ENCODE measurements around the gene DHX57. TPM values are rescaled to one million over a fixed set of nuclear protein-coding genes. Genes with fewer than 3 reads are reported as not detected.

The DHX57 gene
- total RNA-seq, 1 donor from 2014 or later: 18.6 TPM

DNA sequence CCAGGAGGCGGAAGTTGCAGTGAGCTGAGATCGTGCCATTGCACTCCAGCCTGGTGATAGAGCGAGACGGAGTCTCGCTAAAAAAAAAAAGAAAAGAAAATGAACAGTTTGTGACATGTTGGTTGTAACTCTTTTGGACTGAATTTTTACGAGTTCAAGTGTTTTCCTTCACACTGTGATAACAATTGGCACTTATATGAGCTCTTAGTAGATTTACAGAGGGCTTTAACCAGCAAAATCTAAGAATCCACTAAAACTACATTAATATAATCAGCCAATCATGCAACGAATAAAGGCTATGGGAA, 99.9 kb downstream of the DHX57 start:
- Histone ChIP-seq H3K4me3 (ENCODE audit: insufficient read depth, low read depth, low read length) (no peak overlapping the region), H3K27me3 (ENCODE audit: insufficient read depth, low read length) (peaks cover 3% of the 10 kb centered on the region), H3K36me3 (ENCODE audit: insufficient read depth, low read length) (no peaks in the 10 kb centered on the region), H3K4me2 (ENCODE audit: low read length) (no peak overlapping the region), H4K20me1 (ENCODE audit: insufficient read depth, low read length) (no peaks in the 10 kb centered on the region), H3K79me2 (ENCODE audit: insufficient read depth, low read length) (peaks cover 8% of the 10 kb centered on the region), H3K4me1 (ENCODE audit: insufficient read depth, low read length) (peaks cover 3% of the 10 kb centered on the region), H3K9ac (ENCODE audit: low read length) (no peak overlapping the region), H3K9me3 (ENCODE audit: insufficient read depth, low read depth, low read length) (no peaks in the 10 kb centered on the region), H2AFZ (ENCODE audit: low read depth, low read length) (no peak overlapping the region), H3K27ac (ENCODE audit: low read depth, low read length) (no peak overlapping the region)
- DNase-seq (ENCODE audit: low read depth) (no peak), FAIRE-seq (no peak)
- Mint-ChIP-seq H3K27me3 (ENCODE audit: low read depth, unreplicated experiment) (no peaks in the 10 kb centered on the region), H3K36me3 (ENCODE audit: low read depth, unreplicated experiment) (no peaks in the 10 kb centered on the region), H3K9me3 (ENCODE audit: unreplicated experiment) (no peaks in the 10 kb centered on the region), H3K4me1 (ENCODE audit: low read depth, unreplicated experiment) (peaks cover 2% of the 10 kb centered on the region), H3K27ac (ENCODE audit: unreplicated experiment) (no peak overlapping the region), H3K4me3 (ENCODE audit: unreplicated experiment) (no peak overlapping the region)
- TF ChIP-seq, protein P1, sequence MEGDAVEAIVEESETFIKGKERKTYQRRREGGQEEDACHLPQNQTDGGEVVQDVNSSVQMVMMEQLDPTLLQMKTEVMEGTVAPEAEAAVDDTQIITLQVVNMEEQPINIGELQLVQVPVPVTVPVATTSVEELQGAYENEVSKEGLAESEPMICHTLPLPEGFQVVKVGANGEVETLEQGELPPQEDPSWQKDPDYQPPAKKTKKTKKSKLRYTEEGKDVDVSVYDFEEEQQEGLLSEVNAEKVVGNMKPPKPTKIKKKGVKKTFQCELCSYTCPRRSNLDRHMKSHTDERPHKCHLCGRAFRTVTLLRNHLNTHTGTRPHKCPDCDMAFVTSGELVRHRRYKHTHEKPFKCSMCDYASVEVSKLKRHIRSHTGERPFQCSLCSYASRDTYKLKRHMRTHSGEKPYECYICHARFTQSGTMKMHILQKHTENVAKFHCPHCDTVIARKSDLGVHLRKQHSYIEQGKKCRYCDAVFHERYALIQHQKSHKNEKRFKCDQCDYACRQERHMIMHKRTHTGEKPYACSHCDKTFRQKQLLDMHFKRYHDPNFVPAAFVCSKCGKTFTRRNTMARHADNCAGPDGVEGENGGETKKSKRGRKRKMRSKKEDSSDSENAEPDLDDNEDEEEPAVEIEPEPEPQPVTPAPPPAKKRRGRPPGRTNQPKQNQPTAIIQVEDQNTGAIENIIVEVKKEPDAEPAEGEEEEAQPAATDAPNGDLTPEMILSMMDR (IDR thresholded peaks at IDR 0.05; ENCODE audit: insufficient read depth, low read depth, low read length): no peak
- TF ChIP-seq EZH2 (IDR thresholded peaks at IDR 0.05; ENCODE audit: insufficient read depth, low read length): no peak

DNA sequence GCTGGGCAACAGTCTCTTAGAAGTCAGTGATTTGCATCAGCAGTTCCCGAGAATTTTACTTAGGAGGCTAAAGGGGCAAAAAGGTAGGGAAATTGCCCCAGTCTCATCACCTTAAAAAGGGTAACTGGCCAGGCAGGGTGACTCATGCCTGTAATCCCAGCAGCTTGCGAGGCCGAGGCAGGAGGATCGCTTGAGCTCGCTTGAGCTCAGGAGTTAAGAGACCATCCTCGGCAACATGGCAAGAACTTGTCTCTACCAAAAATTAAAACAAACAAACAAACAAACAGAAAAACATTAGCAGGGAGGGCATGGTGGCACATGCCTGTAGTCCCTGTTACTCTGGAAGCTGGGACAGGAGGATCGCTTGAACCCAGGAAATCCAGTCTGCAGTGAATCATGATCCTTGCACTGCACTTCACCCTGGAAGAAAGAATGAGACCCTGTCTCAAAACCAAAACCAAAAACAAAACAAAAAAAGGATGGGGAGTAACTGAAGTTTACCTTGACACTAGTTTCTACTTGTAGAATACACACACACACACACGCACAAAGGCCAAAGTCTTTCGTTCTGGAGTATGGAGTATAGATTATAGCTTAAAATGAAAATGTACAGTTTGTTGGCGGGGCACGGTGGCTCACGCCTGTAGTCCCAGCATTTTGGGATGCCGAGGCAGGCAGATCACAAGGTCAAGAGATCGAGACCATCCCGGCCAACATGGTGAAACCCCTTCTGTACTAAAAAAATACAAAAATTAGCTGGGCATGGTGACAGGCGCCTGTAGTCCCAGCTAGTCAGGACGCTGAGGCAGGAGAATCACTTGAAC, 100.4 kb downstream of the DHX57 start:
- no peak overlapping the region for H3K4me3 ChIP-seq (ENCODE audit: insufficient read depth, low read depth, low read length)
- no peak for FAIRE-seq

More for the DNA sequence above, 100.4 kb downstream of the DHX57 start:
- DNase-seq (ENCODE audit: low read depth): no peak
- no peaks in the 10 kb centered on the region for H3K36me3 ChIP-seq (ENCODE audit: insufficient read depth, low read length)
- H3K4me1 ChIP-seq (ENCODE audit: insufficient read depth, low read length): peaks cover 3% of the 10 kb centered on the region
- no peak overlapping the region for H2AFZ ChIP-seq (ENCODE audit: low read depth, low read length)
- Mint-ChIP-seq H3K36me3 (ENCODE audit: low read depth, unreplicated experiment) (no peaks in the 10 kb centered on the region), H3K9me3 (ENCODE audit: unreplicated experiment) (no peaks in the 10 kb centered on the region), H3K27me3 (ENCODE audit: low read depth, unreplicated experiment) (no peaks in the 10 kb centered on the region), H3K4me1 (ENCODE audit: low read depth, unreplicated experiment) (peaks cover 2% of the 10 kb centered on the region), H3K4me3 (ENCODE audit: unreplicated experiment) (no peak overlapping the region), H3K27ac (ENCODE audit: unreplicated experiment) (no peak overlapping the region)
- TF ChIP-seq, protein P1 (IDR thresholded peaks at IDR 0.05; ENCODE audit: insufficient read depth, low read depth, low read length): no peak
- TF ChIP-seq EZH2 (IDR thresholded peaks at IDR 0.05; ENCODE audit: insufficient read depth, low read length): no peak
- peaks cover 3% of the 10 kb centered on the region for H3K27me3 ChIP-seq (ENCODE audit: insufficient read depth, low read length)
- no peak overlapping the region for H3K4me2 ChIP-seq (ENCODE audit: low read length)
- no peaks in the 10 kb centered on the region for H3K9me3 ChIP-seq (ENCODE audit: insufficient read depth, low read depth, low read length)
- H3K79me2 ChIP-seq (ENCODE audit: insufficient read depth, low read length): peaks cover 8% of the 10 kb centered on the region
- H3K9ac ChIP-seq (ENCODE audit: low read length): no peak overlapping the region
- H3K27ac ChIP-seq (ENCODE audit: low read depth, low read length): no peak overlapping the region
- no peaks in the 10 kb centered on the region for H4K20me1 ChIP-seq (ENCODE audit: insufficient read depth, low read length)

All from astrocyte (in vitro differentiated cells and primary cell).